Astrocyte (in vitro differentiated cells and primary cell): ENCODE measurements around the gene KREMEN1. TPM values are rescaled to one million over a fixed set of nuclear protein-coding genes. Genes with fewer than 3 reads are reported as not detected.

Experiments
- DNase-seq: peaks from one replicate; pipeline ENCODE4 v3.0.0-alpha.2; 2010; ENCODE audit warnings: low read depth
- FAIRE-seq: peaks from 2 replicates; lab custom pipeline; 2011; peaks lifted over from hg19 to GRCh38; lab: Jason Lieb, UNC
- H2AFZ ChIP-seq: 2 replicates; pipeline ENCODE4 v1.6.0; 2012; ENCODE audit warnings: low read depth, low read length, inconsistent platforms
- H3K27ac ChIP-seq: 2 replicates; pipeline ENCODE4 v1.5.1; 2011; ENCODE audit warnings: low read depth, low read length, inconsistent platforms
- H3K27me3 ChIP-seq: 2 replicates; pipeline ENCODE4 v1.6.0; 2011; ENCODE audit warnings: low read length, inconsistent platforms; ENCODE audit not compliant: insufficient read depth
- H3K36me3 ChIP-seq: 2 replicates; pipeline ENCODE4 v1.5.1; 2011; ENCODE audit warnings: low read length, inconsistent platforms; ENCODE audit not compliant: insufficient read depth
- H3K4me1 ChIP-seq: 2 replicates; pipeline ENCODE4 v1.5.1; 2011; ENCODE audit warnings: low read length, inconsistent platforms; ENCODE audit not compliant: insufficient read depth
- H3K4me2 ChIP-seq: 2 replicates; pipeline ENCODE4 v1.6.0; 2012; ENCODE audit warnings: low read length, inconsistent platforms
- H3K4me3 ChIP-seq: 2 replicates; pipeline ENCODE4 v1.5.1; 2011; ENCODE audit warnings: low read depth, mild to moderate bottlenecking, low read length, inconsistent platforms; ENCODE audit not compliant: insufficient read depth
- H3K79me2 ChIP-seq: 2 replicates; pipeline ENCODE4 v1.6.0; 2012; ENCODE audit warnings: mild to moderate bottlenecking, low read length, inconsistent platforms; ENCODE audit not compliant: insufficient read depth
- H3K9ac ChIP-seq: 2 replicates; pipeline ENCODE4 v1.6.0; 2012; ENCODE audit warnings: mild to moderate bottlenecking, low read length, inconsistent platforms
- H3K9me3 ChIP-seq: 2 replicates; pipeline ENCODE4 v1.5.1; 2012; ENCODE audit warnings: low read depth, mild to moderate bottlenecking, low read length, inconsistent platforms; ENCODE audit not compliant: insufficient read depth
- H4K20me1 ChIP-seq: 2 replicates; pipeline ENCODE4 v1.6.0; 2012; ENCODE audit warnings: low read length, inconsistent platforms; ENCODE audit not compliant: insufficient read depth
- H3K27ac Mint-ChIP-seq: one replicate; pipeline ENCODE4 v1.8.0; 2021; ENCODE audit warnings: mild to moderate bottlenecking, mixed read lengths; ENCODE audit not compliant: unreplicated experiment
- H3K27me3 Mint-ChIP-seq: one replicate; pipeline ENCODE4 v1.8.0; 2021; ENCODE audit warnings: low read depth, mixed read lengths; ENCODE audit not compliant: unreplicated experiment
- H3K36me3 Mint-ChIP-seq: one replicate; pipeline ENCODE4 v1.8.0; 2021; ENCODE audit warnings: low read depth, mixed read lengths; ENCODE audit not compliant: unreplicated experiment
- H3K4me1 Mint-ChIP-seq: one replicate; pipeline ENCODE4 v1.8.0; 2021; ENCODE audit warnings: low read depth, mixed read lengths; ENCODE audit not compliant: unreplicated experiment
- H3K4me3 Mint-ChIP-seq: one replicate; pipeline ENCODE4 v1.8.0; 2021; ENCODE audit warnings: mild to moderate bottlenecking, moderate library complexity, mixed read lengths; ENCODE audit not compliant: unreplicated experiment
- H3K9me3 Mint-ChIP-seq: one replicate; pipeline ENCODE4 v1.8.0; 2021; ENCODE audit warnings: mild to moderate bottlenecking, mixed read lengths; ENCODE audit not compliant: unreplicated experiment
- EZH2 ChIP-seq: IDR thresholded peaks from 2 replicates; pipeline ENCODE4 v1.6.1; 2012; ENCODE audit warnings: mild to moderate bottlenecking, low read length, inconsistent platforms; ENCODE audit not compliant: insufficient read depth
- total RNA-seq: library from RNA; stranded (reverse); gene quantifications from 2 replicates; pipeline ENCODE4 v1.2.1, GENCODE V29; 2021
- TF ChIP-seq, protein P1 (sequence below): IDR thresholded peaks from 2 replicates; pipeline ENCODE4 v1.5.1; 2011; ENCODE audit warnings: low read depth, mild to moderate bottlenecking, inconsistent platforms, low read length, moderate library complexity; ENCODE audit not compliant: insufficient read depth

The KREMEN1 gene
- total RNA-seq, 1 donor from 2014 or later: 3.3 TPM

GRCh38 chr22:29128891-29129807 lies 56.3 kb downstream of the KREMEN1 start:
- peak overlapping the region; percentile 74 for H3K27ac Mint-ChIP-seq
- FAIRE-seq: no peak
- no peaks in the 10 kb centered on the region for H3K27me3 Mint-ChIP-seq
- Histone ChIP-seq H4K20me1 (no peaks in the 10 kb centered on the region), H3K79me2 (no peaks in the 10 kb centered on the region), H3K9me3 (no peaks in the 10 kb centered on the region), H3K9ac (no peak overlapping the region), H3K4me2 (no peak overlapping the region), H3K4me3 (no peak overlapping the region), H3K36me3 (no peaks in the 10 kb centered on the region), H3K4me1 (no peaks in the 10 kb centered on the region), H2AFZ (no peak overlapping the region), H3K27ac (no peak overlapping the region), H3K27me3 (no peaks in the 10 kb centered on the region)
- peaks cover 13% of the 10 kb centered on the region for H3K4me1 Mint-ChIP-seq
- TF ChIP-seq EZH2: no peak
- TF ChIP-seq, protein P1, sequence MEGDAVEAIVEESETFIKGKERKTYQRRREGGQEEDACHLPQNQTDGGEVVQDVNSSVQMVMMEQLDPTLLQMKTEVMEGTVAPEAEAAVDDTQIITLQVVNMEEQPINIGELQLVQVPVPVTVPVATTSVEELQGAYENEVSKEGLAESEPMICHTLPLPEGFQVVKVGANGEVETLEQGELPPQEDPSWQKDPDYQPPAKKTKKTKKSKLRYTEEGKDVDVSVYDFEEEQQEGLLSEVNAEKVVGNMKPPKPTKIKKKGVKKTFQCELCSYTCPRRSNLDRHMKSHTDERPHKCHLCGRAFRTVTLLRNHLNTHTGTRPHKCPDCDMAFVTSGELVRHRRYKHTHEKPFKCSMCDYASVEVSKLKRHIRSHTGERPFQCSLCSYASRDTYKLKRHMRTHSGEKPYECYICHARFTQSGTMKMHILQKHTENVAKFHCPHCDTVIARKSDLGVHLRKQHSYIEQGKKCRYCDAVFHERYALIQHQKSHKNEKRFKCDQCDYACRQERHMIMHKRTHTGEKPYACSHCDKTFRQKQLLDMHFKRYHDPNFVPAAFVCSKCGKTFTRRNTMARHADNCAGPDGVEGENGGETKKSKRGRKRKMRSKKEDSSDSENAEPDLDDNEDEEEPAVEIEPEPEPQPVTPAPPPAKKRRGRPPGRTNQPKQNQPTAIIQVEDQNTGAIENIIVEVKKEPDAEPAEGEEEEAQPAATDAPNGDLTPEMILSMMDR: no peak
- peaks cover 2% of the 10 kb centered on the region for H3K9me3 Mint-ChIP-seq
- H3K36me3 Mint-ChIP-seq: peaks cover 1% of the 10 kb centered on the region
- DNase-seq: peak; percentile 54
- H3K4me3 Mint-ChIP-seq: no peak overlapping the region

- no peaks in the 10 kb centered on the region for H3K27me3 ChIP-seq
- Mint-ChIP-seq H3K36me3 (peaks cover 1% of the 10 kb centered on the region), H3K27ac (peak overlapping the region; percentile 74), H3K9me3 (peaks cover 3% of the 10 kb centered on the region), H3K4me3 (no peak overlapping the region), H3K27me3 (peaks cover 3% of the 10 kb centered on the region), H3K4me1 (peaks cover 13% of the 10 kb centered on the region)
- H2AFZ ChIP-seq: no peak overlapping the region
- H3K4me3 ChIP-seq: no peak overlapping the region
- TF ChIP-seq EZH2: no peak
- TF ChIP-seq, protein P1: no peak
- no peaks in the 10 kb centered on the region for H4K20me1 ChIP-seq
- no peaks in the 10 kb centered on the region for H3K36me3 ChIP-seq
- no peaks in the 10 kb centered on the region for H3K4me1 ChIP-seq
- DNase-seq: no peak
- no peaks in the 10 kb centered on the region for H3K9me3 ChIP-seq
- H3K4me2 ChIP-seq: no peak overlapping the region
- no peaks in the 10 kb centered on the region for H3K79me2 ChIP-seq
- FAIRE-seq: no peak
- H3K27ac ChIP-seq: no peak overlapping the region
- H3K9ac ChIP-seq: no peak overlapping the region
These were observed 56.9 kb downstream of the KREMEN1 start for GRCh38 chr22:29129808-29130140.

- H2AFZ ChIP-seq: no peak overlapping the region
- H3K79me2 ChIP-seq: no peaks in the 10 kb centered on the region
- no peak overlapping the region for H3K27ac ChIP-seq
- H3K36me3 ChIP-seq: no peaks in the 10 kb centered on the region
- H3K27me3 ChIP-seq: no peaks in the 10 kb centered on the region
- no peak overlapping the region for H3K4me3 Mint-ChIP-seq
- H3K9me3 ChIP-seq: no peaks in the 10 kb centered on the region
- H3K27ac Mint-ChIP-seq: no peak overlapping the region
- no peak overlapping the region for H3K4me2 ChIP-seq
- H3K27me3 Mint-ChIP-seq: peaks cover 3% of the 10 kb centered on the region
- DNase-seq: no peak
- H3K4me1 Mint-ChIP-seq: peaks cover 13% of the 10 kb centered on the region
- no peak for TF ChIP-seq EZH2
- TF ChIP-seq, protein P1: no peak
- H3K4me1 ChIP-seq: no peaks in the 10 kb centered on the region
- no peak for FAIRE-seq
- no peak overlapping the region for H3K4me3 ChIP-seq
- H3K9ac ChIP-seq: no peak overlapping the region
- H3K9me3 Mint-ChIP-seq: peaks cover 5% of the 10 kb centered on the region
- no peaks in the 10 kb centered on the region for H4K20me1 ChIP-seq
- H3K36me3 Mint-ChIP-seq: peaks cover 1% of the 10 kb centered on the region
These were observed 57.6 kb downstream of the KREMEN1 start for GRCh38 chr22:29130476-29130875.
